ENCODE data around the gene SLC13A3.

DNA sequence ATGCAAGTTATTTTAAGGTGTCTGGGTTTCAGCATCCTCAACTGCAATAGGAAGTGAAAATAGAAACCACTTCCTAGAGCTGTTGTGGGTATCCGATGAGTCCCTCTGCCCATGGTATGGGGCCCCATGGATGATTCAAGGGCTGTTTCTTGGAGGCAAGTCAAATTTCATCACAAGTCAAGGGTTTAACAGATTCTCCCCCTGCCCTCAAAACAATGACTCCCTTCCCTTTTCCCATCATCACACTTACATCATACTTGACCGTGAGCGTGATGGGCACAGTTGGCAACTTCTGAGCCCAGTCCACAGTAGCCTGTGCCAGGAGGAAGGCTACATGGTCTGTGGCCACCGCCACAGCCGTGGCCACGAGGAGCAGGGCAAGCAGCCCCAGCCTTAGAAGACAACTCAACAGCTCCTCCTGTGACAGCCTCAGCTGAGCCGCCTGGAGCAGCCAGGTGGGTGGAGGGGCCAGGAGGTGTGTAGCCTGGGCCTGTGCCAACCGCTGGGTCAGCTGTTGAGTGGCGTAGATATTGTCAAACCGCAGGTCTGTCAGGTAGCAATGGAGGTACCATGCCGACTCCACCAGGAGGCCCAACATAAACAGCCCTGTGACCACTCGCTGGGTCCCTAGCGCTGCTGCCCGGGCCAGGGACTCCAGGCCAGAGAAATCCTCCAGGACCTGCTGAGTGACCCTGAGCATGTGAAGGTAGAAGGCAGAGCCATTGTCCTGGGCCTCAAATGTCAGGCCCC, 106.0 kb downstream of the SLC13A3 start:
- TF ChIP-seq, protein P1, sequence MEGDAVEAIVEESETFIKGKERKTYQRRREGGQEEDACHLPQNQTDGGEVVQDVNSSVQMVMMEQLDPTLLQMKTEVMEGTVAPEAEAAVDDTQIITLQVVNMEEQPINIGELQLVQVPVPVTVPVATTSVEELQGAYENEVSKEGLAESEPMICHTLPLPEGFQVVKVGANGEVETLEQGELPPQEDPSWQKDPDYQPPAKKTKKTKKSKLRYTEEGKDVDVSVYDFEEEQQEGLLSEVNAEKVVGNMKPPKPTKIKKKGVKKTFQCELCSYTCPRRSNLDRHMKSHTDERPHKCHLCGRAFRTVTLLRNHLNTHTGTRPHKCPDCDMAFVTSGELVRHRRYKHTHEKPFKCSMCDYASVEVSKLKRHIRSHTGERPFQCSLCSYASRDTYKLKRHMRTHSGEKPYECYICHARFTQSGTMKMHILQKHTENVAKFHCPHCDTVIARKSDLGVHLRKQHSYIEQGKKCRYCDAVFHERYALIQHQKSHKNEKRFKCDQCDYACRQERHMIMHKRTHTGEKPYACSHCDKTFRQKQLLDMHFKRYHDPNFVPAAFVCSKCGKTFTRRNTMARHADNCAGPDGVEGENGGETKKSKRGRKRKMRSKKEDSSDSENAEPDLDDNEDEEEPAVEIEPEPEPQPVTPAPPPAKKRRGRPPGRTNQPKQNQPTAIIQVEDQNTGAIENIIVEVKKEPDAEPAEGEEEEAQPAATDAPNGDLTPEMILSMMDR (IDR thresholded peaks at IDR 0.05; ENCODE audit: low read depth, low read length), result no peak
- TF ChIP-seq POLR2A (IDR thresholded peaks at IDR 0.05; ENCODE audit: extremely low read depth, insufficient read length), result no peak

Data from NB4 (cell line).